Endothelial cell (in vitro differentiated cells): ENCODE measurements around the gene CAPN12. TPM values are rescaled to one million over a fixed set of nuclear protein-coding genes. Genes with fewer than 3 reads are reported as not detected.
A peak's percentile ranks its signal among the peaks of the same experiment; 100 is the strongest.

Experiments used
- DNase-seq: peaks from one replicate; pipeline ENCODE4 v3.0.0; 2021; ENCODE audit warnings: low spot score
- H3K27ac Mint-ChIP-seq: one replicate; pipeline ENCODE4 v1.8.0; 2021; ENCODE audit warnings: mixed read lengths, inconsistent platforms; ENCODE audit not compliant: unreplicated experiment
- H3K27me3 Mint-ChIP-seq: one replicate; pipeline ENCODE4 v1.8.0; 2021; ENCODE audit warnings: mild to moderate bottlenecking, moderate library complexity, mixed read lengths, inconsistent platforms; ENCODE audit not compliant: unreplicated experiment
- H3K36me3 Mint-ChIP-seq: one replicate; pipeline ENCODE4 v1.8.0; 2021; ENCODE audit warnings: mild to moderate bottlenecking, low read depth, mixed read lengths, inconsistent platforms; ENCODE audit not compliant: unreplicated experiment
- H3K4me1 Mint-ChIP-seq: one replicate; pipeline ENCODE4 v1.8.0; 2021; ENCODE audit warnings: mild to moderate bottlenecking, mixed read lengths, inconsistent platforms; ENCODE audit not compliant: unreplicated experiment
- H3K4me3 Mint-ChIP-seq: one replicate; pipeline ENCODE4 v1.8.0; 2021; ENCODE audit warnings: mild to moderate bottlenecking, mixed read lengths, inconsistent platforms; ENCODE audit not compliant: unreplicated experiment
- H3K9me3 Mint-ChIP-seq: one replicate; pipeline ENCODE4 v1.8.0; 2021; ENCODE audit warnings: mixed read lengths, inconsistent platforms; ENCODE audit not compliant: unreplicated experiment
- total RNA-seq: library from RNA; stranded (reverse); fragmentation: NEBNext Ultra II Directional; extraction: Animal tissue kit (Norgen Biotek cat#: 25700); gene quantifications from one replicate; pipeline ENCODE4 v1.2.1, GENCODE V29; 2021; ENCODE audit not compliant: unreplicated experiment
- TF ChIP-seq, protein P1 (sequence below): fragments of 200-600 bp; sonication (generic); IDR thresholded peaks from one replicate; pipeline ENCODE4 v1.5.0; 2021; ENCODE audit warnings: antibody characterized with exemption; ENCODE audit not compliant: unreplicated experiment

The CAPN12 gene
- total RNA-seq, 1 donor from 2014 or later: 2.9 TPM

DNA sequence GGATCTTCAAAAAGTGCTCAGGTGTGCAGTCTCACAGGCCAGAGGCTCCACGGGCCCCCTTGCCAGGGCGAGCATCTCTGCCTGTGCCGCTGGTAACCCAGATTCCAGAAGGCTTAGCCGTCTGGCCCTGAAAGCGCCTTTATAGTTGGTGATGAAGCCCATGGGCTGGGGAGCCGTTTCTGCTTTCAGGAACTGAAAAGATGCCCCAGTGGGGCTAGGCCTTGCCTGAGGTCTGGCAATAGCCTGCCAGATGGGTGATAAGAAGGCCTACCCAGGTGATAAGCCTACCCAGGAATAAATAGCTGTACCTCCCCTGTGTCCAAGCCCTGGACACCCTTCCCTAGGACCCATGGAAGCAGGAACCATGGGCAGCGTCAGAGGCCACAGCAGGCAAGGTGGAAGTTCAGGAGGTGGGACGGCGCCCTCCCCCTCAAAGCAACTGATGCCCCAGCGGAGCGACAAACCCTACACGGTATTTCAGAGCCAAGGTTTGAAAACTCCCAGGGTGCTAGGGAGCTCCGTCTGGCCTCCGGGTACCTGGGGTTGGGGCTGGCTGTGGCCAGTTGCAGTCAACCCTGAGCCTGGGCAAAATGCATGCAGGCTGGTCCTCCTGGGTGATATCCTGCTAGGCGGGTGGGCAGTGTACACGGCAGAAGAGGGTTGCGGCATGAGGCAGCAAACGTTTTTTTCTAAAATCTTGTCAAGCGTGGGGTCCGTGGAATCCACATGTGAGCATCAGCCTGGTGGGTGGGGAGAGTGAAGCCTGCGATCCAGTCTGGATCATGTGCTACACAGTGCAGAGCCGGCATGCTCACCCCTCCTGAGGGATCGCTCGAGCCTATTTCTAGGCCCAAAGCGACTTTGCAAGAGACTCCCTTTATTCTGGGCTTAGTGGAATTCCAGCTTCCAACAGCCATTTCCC, 51.6 kb downstream of the CAPN12 start:
- H3K4me1 Mint-ChIP-seq: peaks cover 64% of the 10 kb centered on the region
- DNase-seq: no peak
- peaks cover 30% of the 10 kb centered on the region for H3K36me3 Mint-ChIP-seq
- peak overlapping the region; percentile 71 for H3K4me3 Mint-ChIP-seq
- no peaks in the 10 kb centered on the region for H3K9me3 Mint-ChIP-seq
- TF ChIP-seq, protein P1, sequence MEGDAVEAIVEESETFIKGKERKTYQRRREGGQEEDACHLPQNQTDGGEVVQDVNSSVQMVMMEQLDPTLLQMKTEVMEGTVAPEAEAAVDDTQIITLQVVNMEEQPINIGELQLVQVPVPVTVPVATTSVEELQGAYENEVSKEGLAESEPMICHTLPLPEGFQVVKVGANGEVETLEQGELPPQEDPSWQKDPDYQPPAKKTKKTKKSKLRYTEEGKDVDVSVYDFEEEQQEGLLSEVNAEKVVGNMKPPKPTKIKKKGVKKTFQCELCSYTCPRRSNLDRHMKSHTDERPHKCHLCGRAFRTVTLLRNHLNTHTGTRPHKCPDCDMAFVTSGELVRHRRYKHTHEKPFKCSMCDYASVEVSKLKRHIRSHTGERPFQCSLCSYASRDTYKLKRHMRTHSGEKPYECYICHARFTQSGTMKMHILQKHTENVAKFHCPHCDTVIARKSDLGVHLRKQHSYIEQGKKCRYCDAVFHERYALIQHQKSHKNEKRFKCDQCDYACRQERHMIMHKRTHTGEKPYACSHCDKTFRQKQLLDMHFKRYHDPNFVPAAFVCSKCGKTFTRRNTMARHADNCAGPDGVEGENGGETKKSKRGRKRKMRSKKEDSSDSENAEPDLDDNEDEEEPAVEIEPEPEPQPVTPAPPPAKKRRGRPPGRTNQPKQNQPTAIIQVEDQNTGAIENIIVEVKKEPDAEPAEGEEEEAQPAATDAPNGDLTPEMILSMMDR: no peak
- peaks cover 18% of the 10 kb centered on the region for H3K27me3 Mint-ChIP-seq
- peak overlapping the region; percentile 94 for H3K27ac Mint-ChIP-seq

DNA sequence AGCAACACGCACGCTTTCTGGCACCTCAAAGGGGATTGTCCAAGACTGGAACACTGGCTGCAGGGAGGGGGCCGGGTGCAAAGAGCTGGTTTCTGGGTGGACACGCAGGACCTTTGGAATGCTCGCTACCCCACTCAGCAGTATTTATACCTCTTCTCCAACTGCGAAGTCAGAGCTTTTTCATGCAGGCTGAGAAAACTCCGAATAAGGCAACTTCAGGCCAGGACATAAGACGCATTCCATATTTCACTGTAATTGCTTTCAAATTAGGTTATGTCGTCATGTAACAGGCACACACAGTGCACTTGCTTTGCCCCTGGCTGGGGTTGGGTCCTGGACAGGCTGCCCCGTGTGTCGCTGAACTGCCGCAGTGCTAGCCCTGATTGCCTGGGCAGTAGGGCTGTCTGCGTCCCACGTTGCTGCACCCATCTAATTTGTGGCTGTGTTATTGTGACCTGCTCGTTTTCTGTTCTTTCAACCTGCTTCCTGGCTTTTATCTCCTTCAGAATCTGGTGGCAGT, 52.3 kb downstream of the CAPN12 start:
- peaks cover 66% of the 10 kb centered on the region for H3K4me1 Mint-ChIP-seq
- DNase-seq: no peak
- H3K4me3 Mint-ChIP-seq: peak overlapping the region; percentile 84
- H3K27ac Mint-ChIP-seq: peak overlapping the region; percentile 48
- peaks cover 27% of the 10 kb centered on the region for H3K36me3 Mint-ChIP-seq
- no peaks in the 10 kb centered on the region for H3K9me3 Mint-ChIP-seq
- H3K27me3 Mint-ChIP-seq: peaks cover 18% of the 10 kb centered on the region
- TF ChIP-seq, protein P1: no peak

DNA sequence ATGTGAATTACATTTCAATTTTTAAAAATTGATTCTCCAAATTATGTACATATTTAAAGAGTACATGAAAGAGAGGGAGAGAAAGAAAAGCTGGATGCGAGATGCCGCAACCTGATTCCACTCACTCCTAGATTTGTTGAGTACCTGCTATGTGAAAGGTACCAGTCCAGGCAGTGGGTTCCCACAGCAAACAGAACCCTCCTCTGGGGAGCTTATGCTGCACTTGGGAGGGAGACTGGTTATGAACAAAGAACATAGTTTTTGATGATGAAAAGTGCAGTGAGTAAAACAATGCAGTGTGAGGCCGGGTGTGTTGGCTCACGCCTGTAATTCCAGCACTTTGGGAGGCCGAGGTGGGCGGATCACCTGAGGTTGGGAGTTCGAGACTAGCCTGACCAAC, 53.4 kb downstream of the CAPN12 start:
- no peak for DNase-seq
- Mint-ChIP-seq H3K4me3 (no peak overlapping the region), H3K9me3 (no peaks in the 10 kb centered on the region), H3K36me3 (peaks cover 17% of the 10 kb centered on the region), H3K27ac (no peak overlapping the region), H3K4me1 (peaks cover 64% of the 10 kb centered on the region), H3K27me3 (peaks cover 10% of the 10 kb centered on the region)
- TF ChIP-seq, protein P1: no peak

DNA sequence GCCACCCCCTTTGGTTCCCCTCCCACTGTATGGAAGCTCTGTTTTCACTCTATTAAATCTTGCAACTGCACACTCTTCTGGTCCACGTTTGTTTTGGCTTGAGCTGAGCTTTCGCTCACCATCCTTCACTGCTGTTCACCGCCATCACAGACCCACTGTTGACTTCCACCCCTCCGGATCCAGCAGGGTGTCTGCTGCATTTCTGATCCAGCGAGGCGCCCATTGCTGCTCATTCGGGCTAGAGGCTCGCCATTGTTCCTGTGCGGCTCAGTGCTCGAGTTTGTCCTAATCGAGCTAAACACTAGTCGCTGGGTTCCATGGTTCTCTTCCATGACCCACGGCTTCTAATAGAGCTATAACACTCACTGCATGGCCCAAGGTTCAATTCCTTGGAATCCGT, 54.1 kb downstream of the CAPN12 start:
- TF ChIP-seq, protein P1: no peak
- Mint-ChIP-seq H3K4me1 (peaks cover 64% of the 10 kb centered on the region), H3K27ac (peak overlapping the region; percentile 70), H3K4me3 (no peak overlapping the region), H3K27me3 (peaks cover 10% of the 10 kb centered on the region), H3K36me3 (peaks cover 17% of the 10 kb centered on the region), H3K9me3 (no peaks in the 10 kb centered on the region)
- no peak for DNase-seq

DNA sequence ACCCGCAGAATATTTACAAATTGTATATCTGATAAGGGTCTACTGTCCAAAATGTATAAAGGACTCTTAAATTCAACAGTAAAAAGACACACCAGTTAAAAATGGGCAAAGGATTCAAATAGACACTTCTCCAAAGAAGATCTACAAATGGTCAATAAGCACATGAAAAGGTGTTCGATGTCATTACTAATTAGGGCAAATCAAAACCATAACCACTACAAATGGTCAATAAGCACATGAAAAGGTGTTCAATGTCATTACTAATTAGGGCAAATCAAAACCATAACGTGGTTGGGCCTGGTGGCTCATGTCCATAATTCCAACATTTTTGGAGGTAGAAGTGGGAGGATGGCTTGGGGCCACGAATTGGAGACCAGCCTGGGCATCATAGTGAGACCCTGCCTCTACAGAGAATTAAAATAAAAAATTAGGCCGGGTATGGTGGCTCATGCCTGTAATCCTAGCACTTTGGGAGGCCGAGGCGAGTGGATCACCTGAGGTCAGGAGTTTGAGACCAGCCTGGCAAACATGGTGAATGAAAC, 56.4 kb downstream of the CAPN12 start:
- TF ChIP-seq, protein P1: no peak
- Mint-ChIP-seq H3K9me3 (no peaks in the 10 kb centered on the region), H3K36me3 (peaks cover 11% of the 10 kb centered on the region), H3K27ac (no peak overlapping the region), H3K4me1 (peaks cover 66% of the 10 kb centered on the region), H3K27me3 (peaks cover 5% of the 10 kb centered on the region), H3K4me3 (no peak overlapping the region)
- DNase-seq: no peak
